ENCODE data around the gene ZNF708. TPM values are rescaled to one million over a fixed set of nuclear protein-coding genes. Genes with fewer than 3 reads are reported as not detected.

The ZNF708 gene
- total RNA-seq, 2 donors from 2014 or later = 13.7 to 14.5 TPM

- WGBS, 2 donors = 50 to 69% methylated on average over 2 of the region's 2 CpGs
- H3K4me3 ChIP-seq = no peak overlapping the region
- no peak overlapping the region for H3K27ac ChIP-seq
- intact Hi-C loops (cut with DNase I) = no loop called here
- no peaks in the 10 kb centered on the region for H3K4me1 ChIP-seq
- peaks cover 0 to 7% (median 0%) of the 10 kb centered on the region in 3 donors for H3K9me3 ChIP-seq
- ATAC-seq = no peak
- DNase-seq = no peak
- TF ChIP-seq POLR2A (IDR thresholded peaks at IDR 0.05) (no peak), CTCF (IDR thresholded peaks at IDR 0.05) (no peak)
- no peaks in the 10 kb centered on the region for H3K27me3 ChIP-seq
- no peaks in the 10 kb centered on the region for H3K36me3 ChIP-seq (replicated peaks in 1 of 2; ENCODE audit: insufficient read depth in 1 of 2, low read depth in 2 of 2)
Measured at GRCh38 chr19:21335721-21336120, 6.5 kb upstream of the ZNF708 start.

GRCh38 chr19:21328406-21328805, 804 bp downstream of the ZNF708 start:
- intact Hi-C loops (cut with DNase I) = no loop called here
- DNase-seq (no peak), ATAC-seq (no peak)
- Histone ChIP-seq H3K4me1 (peaks cover 22% of the 10 kb centered on the region), H3K27ac (peak overlapping the region in 3 of 4 donors; percentile 96 to 97 (median 97)), H3K9me3 (no peaks in the 10 kb centered on the region), H3K27me3 (no peaks in the 10 kb centered on the region), H3K4me3 (peak overlapping the region; percentile 53 to 81), H3K36me3 (replicated peaks in 1 of 2; ENCODE audit: insufficient read depth in 1 of 2, low read depth in 2 of 2) (no peaks in the 10 kb centered on the region)
- TF ChIP-seq CTCF (IDR thresholded peaks at IDR 0.05) (no peak), POLR2A (IDR thresholded peaks at IDR 0.05) (no peak)
- 1 to 2% methylated on average over 6 of the region's 6 CpGs for WGBS, 2 donors

GRCh38 chr19:21326169-21326568, 3.0 kb downstream of the ZNF708 start:
- no peaks in the 10 kb centered on the region for H3K27me3 ChIP-seq
- WGBS, 2 donors = 72 to 93% methylated on average over 2 of the region's 2 CpGs
- DNase-seq = no peak
- intact Hi-C loops (cut with DNase I) = no loop called here
- H3K36me3 ChIP-seq (replicated peaks in 1 of 2; ENCODE audit: insufficient read depth in 1 of 2, low read depth in 2 of 2) = no peaks in the 10 kb centered on the region
- ATAC-seq = no peak
- H3K9me3 ChIP-seq = no peaks in the 10 kb centered on the region
- no peak overlapping the region for H3K27ac ChIP-seq
- H3K4me1 ChIP-seq = peaks cover 40% of the 10 kb centered on the region
- no peak overlapping the region for H3K4me3 ChIP-seq
- no peak for TF ChIP-seq POLR2A (IDR thresholded peaks at IDR 0.05)
- TF ChIP-seq CTCF (IDR thresholded peaks at IDR 0.05) = no peak

GRCh38 chr19:21323000-21323399, 6.2 kb downstream of the ZNF708 start:
- Histone ChIP-seq H3K27me3 (no peaks in the 10 kb centered on the region), H3K36me3 (replicated peaks in 1 of 2; ENCODE audit: insufficient read depth in 1 of 2, low read depth in 2 of 2) (no peaks in the 10 kb centered on the region), H3K4me3 (no peak overlapping the region), H3K4me1 (peaks cover 32% of the 10 kb centered on the region), H3K9me3 (no peaks in the 10 kb centered on the region), H3K27ac (peak overlapping the region in 2 of 4 donors; percentile 57 to 68)
- no peak for TF ChIP-seq CTCF (IDR thresholded peaks at IDR 0.05)
- no peak for TF ChIP-seq POLR2A (IDR thresholded peaks at IDR 0.05)
- ATAC-seq (no peak), DNase-seq (no peak)
- intact Hi-C loops (cut with DNase I) = no loop called here
- 59 to 66% methylated on average over 2 of the region's 2 CpGs for WGBS, 2 donors

- intact Hi-C loops (cut with DNase I) = no loop called here
- Histone ChIP-seq H3K27ac (peak overlapping the region in 3 of 4 donors; percentile 41 to 68 (median 57)), H3K27me3 (no peaks in the 10 kb centered on the region), H3K9me3 (no peaks in the 10 kb centered on the region), H3K4me1 (peaks cover 30% of the 10 kb centered on the region), H3K4me3 (no peak overlapping the region), H3K36me3 (replicated peaks in 1 of 2; ENCODE audit: insufficient read depth in 1 of 2, low read depth in 2 of 2) (no peaks in the 10 kb centered on the region)
- WGBS, 2 donors = 64 to 71% methylated on average over 8 of the region's 8 CpGs
- TF ChIP-seq POLR2A (IDR thresholded peaks at IDR 0.05) = no peak
- no peak for TF ChIP-seq CTCF (IDR thresholded peaks at IDR 0.05)
- DNase-seq = peak in 2 of 4 donors; percentile 13 to 37
- peak; percentile 68 for ATAC-seq
Measured at GRCh38 chr19:21322528-21322927, 6.7 kb downstream of the ZNF708 start.

All from body of pancreas (tissue), 4 donors.